HEK293T (cell line): ENCODE data around the gene GLMP.

Experiments
- CTCF ChIA-PET: fragments of 350-600 bp; formaldehyde crosslinking; extraction: SDS; loops from one replicate; lab custom pipeline; 2021; ENCODE audit warnings: antibody characterized with exemption, inconsistent platforms; lab: Yijun Ruan, JAX
- POLR2A ChIA-PET: fragments of 350-600 bp; formaldehyde crosslinking; extraction: SDS; loops from one replicate; lab custom pipeline; 2020; ENCODE audit warnings: antibody characterized with exemption, inconsistent platforms; lab: Yijun Ruan, JAX
- DNase-seq: peaks from one replicate; pipeline ENCODE4 v3.0.0; 2012; ENCODE audit warnings: mixed read lengths; ENCODE audit errors: extremely low spot score
- ARNT ChIP-seq: fragments of 450-650 bp; IDR thresholded peaks from 2 replicates; pipeline ENCODE4 v1.6.1; 2017; ENCODE audit warnings: mild to moderate bottlenecking
- BHLHE40 ChIP-seq: fragments of 450-650 bp; IDR thresholded peaks from 2 replicates; pipeline ENCODE4 v1.6.1; 2016; ENCODE audit warnings: mild to moderate bottlenecking, moderate library complexity, borderline replicate concordance
- CTBP1 ChIP-seq: fragments of 450-650 bp; IDR thresholded peaks from 2 replicates; pipeline ENCODE4 v1.6.1; 2016; ENCODE audit warnings: borderline replicate concordance
- ELF4 ChIP-seq: fragments of 450-650 bp; IDR thresholded peaks from 2 replicates; pipeline ENCODE4 v1.6.1; 2017; ENCODE audit warnings: antibody characterized with exemption
- FOXA1 ChIP-seq: fragments of 450-650 bp; IDR thresholded peaks from 2 replicates; pipeline ENCODE4 v1.6.1; 2016; ENCODE audit warnings: mild to moderate bottlenecking
- FOXK2 ChIP-seq: fragments of 450-650 bp; IDR thresholded peaks from 2 replicates; pipeline ENCODE4 v1.6.1; 2016; ENCODE audit warnings: mild to moderate bottlenecking
- FOXM1 ChIP-seq: fragments of 450-650 bp; IDR thresholded peaks from 2 replicates; pipeline ENCODE4 v1.6.1; 2017; ENCODE audit warnings: mild to moderate bottlenecking, borderline replicate concordance
- HDGF ChIP-seq: fragments of 450-650 bp; IDR thresholded peaks from 2 replicates; pipeline ENCODE4 v1.6.1; 2017; ENCODE audit warnings: antibody characterized with exemption, borderline replicate concordance
- L3MBTL2 ChIP-seq: fragments of 450-650 bp; conservative IDR thresholded peaks from 2 replicates; pipeline ENCODE4 v1.6.1; 2016; ENCODE audit warnings: mild to moderate bottlenecking
- LEF1 ChIP-seq: fragments of 450-650 bp; IDR thresholded peaks from 2 replicates; pipeline ENCODE4 v1.6.1; 2017; ENCODE audit warnings: mild to moderate bottlenecking, borderline replicate concordance
- NFRKB ChIP-seq: fragments of 450-650 bp; IDR thresholded peaks from 2 replicates; pipeline ENCODE4 v1.6.1; 2016; ENCODE audit warnings: mild to moderate bottlenecking, moderate library complexity
- SP1 ChIP-seq: fragments of 450-650 bp; IDR thresholded peaks from 2 replicates; pipeline ENCODE4 v1.6.1; 2017
- SUZ12 ChIP-seq: fragments of 450-650 bp; IDR thresholded peaks from 2 replicates; pipeline ENCODE4 v1.6.1; 2016; ENCODE audit warnings: mild to moderate bottlenecking
- TARDBP ChIP-seq: fragments of 450-650 bp; IDR thresholded peaks from 2 replicates; pipeline ENCODE4 v1.6.1; 2016
- ZNF384 ChIP-seq: fragments of 450-650 bp; IDR thresholded peaks from 2 replicates; pipeline ENCODE4 v1.6.1; 2016
- TF ChIP-seq, protein P1 (sequence below): fragments of 450-650 bp; IDR thresholded peaks from 2 replicates; pipeline ENCODE4 v1.6.1; 2016

GLMP gene

DNA sequence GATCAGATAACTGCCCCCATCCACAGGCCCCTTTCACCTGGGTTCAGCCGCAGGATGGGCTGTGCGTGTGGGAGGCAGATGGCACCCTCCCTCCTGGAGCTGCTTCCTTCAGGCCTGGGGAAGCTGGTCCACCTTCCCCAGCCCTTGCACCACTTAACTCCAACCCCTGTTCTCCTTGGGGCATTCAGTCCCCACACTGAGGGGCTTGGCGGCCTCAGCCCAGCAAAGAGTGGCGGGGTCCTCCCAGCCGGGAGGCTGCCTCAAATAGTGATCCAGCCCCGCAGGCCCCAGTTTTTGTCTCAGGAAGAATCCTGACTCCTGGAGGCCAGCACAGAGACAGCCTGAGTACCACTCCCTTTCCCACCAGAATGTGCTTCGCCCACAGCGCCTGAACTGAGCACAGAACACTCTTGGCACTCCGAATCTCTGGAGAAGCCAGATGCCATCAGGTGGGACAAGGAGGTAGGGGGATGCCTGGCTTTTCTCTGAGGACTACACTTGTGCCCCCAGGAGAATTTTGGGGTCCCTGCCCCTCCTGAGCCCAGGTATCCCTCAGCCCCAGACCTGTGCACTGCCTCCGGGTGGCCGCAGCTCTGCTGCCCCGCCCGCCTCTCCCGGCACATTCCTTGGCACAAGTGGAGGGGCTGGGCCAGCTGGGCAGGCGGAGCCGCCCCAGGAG lies 48.6 kb downstream of the GLMP start:
- ChIA-PET CTCF (interaction anchor here (1.9 kb wide), 1 partner anchor 22 kb away, joined by 7 read pairs; no protein-coding TSS in a partner anchor), POLR2A (interaction anchor here (1.0 to 1.2 kb wide), 2 partner anchors 21 to 35 kb away, joined by 3 to 5 read pairs; partner anchors contain the start of gene SMG5)
- TF ChIP-seq SUZ12 (no peak), SP1 (no peak), ELF4 (no peak), BHLHE40 (no peak), TARDBP (no peak), HDGF (no peak), CTBP1 (no peak), NFRKB (no peak), FOXA1 (no peak), ZNF384 (no peak), L3MBTL2 (no peak), FOXK2 (no peak), FOXM1 (no peak), ARNT (no peak), LEF1 (no peak)
- TF ChIP-seq, protein P1, sequence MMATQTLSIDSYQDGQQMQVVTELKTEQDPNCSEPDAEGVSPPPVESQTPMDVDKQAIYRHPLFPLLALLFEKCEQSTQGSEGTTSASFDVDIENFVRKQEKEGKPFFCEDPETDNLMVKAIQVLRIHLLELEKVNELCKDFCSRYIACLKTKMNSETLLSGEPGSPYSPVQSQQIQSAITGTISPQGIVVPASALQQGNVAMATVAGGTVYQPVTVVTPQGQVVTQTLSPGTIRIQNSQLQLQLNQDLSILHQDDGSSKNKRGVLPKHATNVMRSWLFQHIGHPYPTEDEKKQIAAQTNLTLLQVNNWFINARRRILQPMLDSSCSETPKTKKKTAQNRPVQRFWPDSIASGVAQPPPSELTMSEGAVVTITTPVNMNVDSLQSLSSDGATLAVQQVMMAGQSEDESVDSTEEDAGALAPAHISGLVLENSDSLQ = no peak
- DNase-seq = no peak

DNA sequence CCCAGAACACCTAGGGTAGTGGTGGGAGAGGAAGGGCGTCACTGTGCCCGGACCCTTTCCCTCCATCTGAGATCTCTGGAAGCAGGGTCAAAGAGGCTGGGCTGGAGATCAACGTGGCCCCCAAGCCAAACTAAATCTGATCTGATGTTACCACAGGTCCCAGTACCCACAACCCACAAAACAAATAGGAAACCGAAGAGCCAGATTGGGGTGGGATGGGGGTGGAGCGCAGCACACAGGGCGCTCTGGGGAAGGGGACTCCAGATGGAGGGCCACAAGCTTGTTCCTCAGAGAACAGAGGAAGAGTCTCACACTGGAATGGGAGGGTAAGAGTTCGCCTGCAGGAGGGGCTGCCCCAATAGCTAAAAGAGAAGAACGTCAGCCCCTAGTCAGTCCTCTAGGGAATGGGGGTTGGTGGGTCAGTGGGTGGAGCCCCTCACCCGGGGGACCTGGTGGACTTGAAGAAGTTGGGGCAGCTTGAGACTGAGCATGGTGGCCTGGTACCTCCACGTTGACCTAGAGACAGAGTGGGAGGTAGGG lies 49.2 kb downstream of the GLMP start:
- CTCF ChIA-PET = interaction anchor here (1.9 kb wide), 1 partner anchor 21 kb away, joined by 7 read pairs; no protein-coding TSS in a partner anchor

DNA sequence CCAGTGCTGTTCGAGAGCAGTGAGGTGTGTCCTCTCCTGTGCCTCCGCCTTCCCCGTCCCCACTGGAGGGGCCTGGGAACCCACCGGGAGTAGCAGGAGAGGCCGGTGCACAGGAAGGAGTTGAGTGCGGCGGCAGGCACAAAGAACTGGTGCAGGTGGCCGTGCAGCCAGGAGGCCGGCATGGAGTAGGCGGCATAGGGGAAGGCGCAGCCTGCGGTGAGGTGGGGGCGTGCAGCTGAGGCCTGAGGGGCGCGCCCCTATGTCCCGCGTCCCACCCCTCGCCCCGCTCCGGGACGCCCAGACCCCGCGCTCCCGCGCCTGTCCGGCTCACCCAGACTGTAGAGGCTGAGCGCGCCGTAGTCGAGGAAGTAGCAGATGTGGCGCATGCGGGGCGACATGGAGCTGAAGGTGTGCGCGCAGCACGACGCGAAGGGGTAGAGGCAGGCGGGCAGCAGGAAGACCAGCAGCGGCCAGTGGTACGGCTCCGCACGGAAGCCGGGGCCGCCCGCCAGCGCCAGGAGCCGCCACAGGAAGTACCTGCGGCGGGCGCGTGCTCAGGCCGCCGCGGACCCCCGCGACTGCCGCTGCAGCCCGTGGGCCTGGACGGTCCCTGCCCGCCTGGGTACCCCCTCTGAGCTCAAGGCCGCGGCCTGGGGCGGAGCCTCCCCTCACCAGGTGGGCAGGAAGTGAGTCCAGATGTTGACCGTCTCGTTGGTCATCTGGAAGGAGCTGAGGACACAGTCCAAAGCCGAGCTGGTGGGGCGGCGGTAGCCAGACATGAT lies 49.8 kb downstream of the GLMP start:
- no peak for DNase-seq
- POLR2A ChIA-PET = interaction anchor here (1.0 to 1.2 kb wide), 3 partner anchors 22 to 37 kb away, joined by 3 to 5 read pairs (median 4); partner anchors contain the start of gene SMG5
- CTCF ChIA-PET = interaction anchor here (1.9 kb wide), 1 partner anchor 21 kb away, joined by 7 read pairs; no protein-coding TSS in a partner anchor
- TF ChIP-seq FOXM1 (no peak), FOXK2 (no peak), BHLHE40 (no peak), SUZ12 (no peak), LEF1 (no peak)

More for the DNA sequence above, 49.2 kb downstream of the GLMP start:
- TF ChIP-seq SUZ12 = no peak
- TF ChIP-seq HDGF = no peak
- TF ChIP-seq, protein P1 = no peak
- TF ChIP-seq BHLHE40 = no peak
- TF ChIP-seq FOXK2 = no peak
- TF ChIP-seq FOXM1 = no peak
- POLR2A ChIA-PET = interaction anchor here (1.0 to 1.2 kb wide), 3 partner anchors 22 to 36 kb away, joined by 3 to 5 read pairs (median 4); partner anchors contain the start of gene SMG5
- DNase-seq = no peak

DNA sequence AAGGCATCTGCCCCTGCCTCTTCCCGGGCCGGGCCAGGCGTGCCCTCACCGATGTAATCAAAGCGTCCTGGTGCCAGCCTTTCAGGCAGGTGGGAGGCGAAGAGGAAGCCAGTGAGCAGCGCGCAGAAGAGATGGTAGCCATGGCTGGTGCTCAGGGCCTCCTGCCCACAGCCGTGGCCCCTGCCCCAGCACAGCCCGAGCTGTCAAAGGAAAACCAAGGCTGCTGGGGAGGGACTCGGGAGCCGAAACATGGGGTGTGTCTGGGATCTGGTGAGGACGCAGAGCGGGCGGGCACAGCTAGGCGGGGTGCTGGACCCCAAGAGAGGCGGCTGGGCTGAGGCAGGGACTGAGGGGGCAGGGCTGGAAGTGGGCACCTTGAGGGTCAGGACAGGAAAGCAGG lies 50.8 kb downstream of the GLMP start:
- ChIA-PET CTCF (interaction anchor here (0.6 kb wide), 1 partner anchor 32 kb away, joined by 5 read pairs; the partner anchor contains the start of gene PMF1), POLR2A (no interaction called here)
- DNase-seq = no peak
- TF ChIP-seq SUZ12 = no peak
- TF ChIP-seq SP1 = no peak
- no peak for TF ChIP-seq ELF4
- TF ChIP-seq FOXA1 = no peak
- no peak for TF ChIP-seq FOXK2
- no peak for TF ChIP-seq CTBP1
- TF ChIP-seq HDGF = no peak
- no peak for TF ChIP-seq BHLHE40
- no peak for TF ChIP-seq FOXM1
- no peak for TF ChIP-seq ARNT
- TF ChIP-seq ZNF384 = no peak
- TF ChIP-seq LEF1 = no peak
- TF ChIP-seq, protein P1 = no peak
- no peak for TF ChIP-seq TARDBP
- no peak for TF ChIP-seq NFRKB
- TF ChIP-seq L3MBTL2 = no peak

DNA sequence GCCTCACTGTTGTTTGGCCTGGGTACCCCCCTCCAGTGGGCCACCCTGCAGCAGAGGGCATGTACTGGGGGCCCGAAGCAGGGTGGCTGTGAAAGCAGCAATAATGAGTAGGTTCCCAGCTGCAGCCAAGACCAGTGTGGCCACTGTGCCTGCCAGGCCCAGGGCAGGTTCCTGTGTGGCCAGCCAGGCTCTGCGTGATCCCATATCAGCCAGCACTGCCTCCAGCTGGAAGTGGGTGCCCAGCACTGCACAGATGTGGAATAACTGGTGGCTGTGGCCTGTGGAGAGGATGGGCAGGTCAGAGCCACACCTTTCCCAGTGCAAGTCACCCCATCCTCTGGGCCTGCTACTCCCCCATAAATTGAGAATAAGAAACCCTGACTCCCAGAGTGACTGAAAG lies 51.4 kb downstream of the GLMP start:
- CTCF ChIA-PET = interaction anchor here (0.6 kb wide), 1 partner anchor 31 kb away, joined by 5 read pairs; the partner anchor contains the start of gene PMF1
- POLR2A ChIA-PET = no interaction called here

More for the DNA sequence above, 51.4 kb downstream of the GLMP start:
- TF ChIP-seq, protein P1 = no peak
- TF ChIP-seq NFRKB = no peak
- no peak for TF ChIP-seq ARNT
- TF ChIP-seq TARDBP = no peak
- no peak for TF ChIP-seq FOXM1
- no peak for TF ChIP-seq BHLHE40
- no peak for TF ChIP-seq L3MBTL2
- DNase-seq = no peak
